GM21390 (cell line): ENCODE data around the gene CGB5.
A peak's percentile ranks its signal among the peaks of the same experiment; 100 is the strongest.

Experiments
- ATAC-seq: cut with Tn5 transposase; IDR thresholded peaks from one replicate; pipeline ENCODE4 v1.9.1; 2021; ENCODE audit not compliant: unreplicated experiment

Gene CGB5

GRCh38 chr19:49085020-49085867, 41.6 kb downstream of the CGB5 start, which contains the start of gene SNRNP70:
Gene SNRNP70 (plus strand): TSS chr19:49085451. CDS start chr19:49086415, 964 bp downstream.
- peak; percentile 76 for ATAC-seq

GRCh38 chr19:49085868-49086232, 42.2 kb downstream of the CGB5 start:
- no peak for ATAC-seq

- no peak for ATAC-seq
These were observed 42.6 kb downstream of the CGB5 start for GRCh38 chr19:49086296-49086695.

GRCh38 chr19:49091391-49092038, 47.9 kb downstream of the CGB5 start:
- no peak for ATAC-seq

GRCh38 chr19:49092686-49093085, 49.0 kb downstream of the CGB5 start:
- no peak for ATAC-seq
